SU-DHL-6 (cell line): Measurements from ENCODE around the gene KLHL22.
"Not testable (repeated sequence)": the region's sequence is repeated elsewhere in the genome, so short reads cannot be mapped to it uniquely, and the experiment has no call there.

Experiments
- H2AFZ ChIP-seq: fragments of 200-600 bp; sonication (generic); 2 replicates; pipeline ENCODE4 v1.6.1; 2014; ENCODE audit warnings: low read depth, mild to moderate bottlenecking, moderate library complexity, mixed read lengths, antibody characterized with exemption, low read length; ENCODE audit not compliant: severe bottlenecking
- H3F3A ChIP-seq: fragments of 200-600 bp; shearing (Covaris generic); 2 replicates; pipeline ENCODE4 v1.6.0; 2016; ENCODE audit warnings: antibody characterized with exemption, mild to moderate bottlenecking; ENCODE audit not compliant: insufficient read depth
- H3K27ac ChIP-seq: fragments of 200-600 bp; sonication (generic); 2 replicates; pipeline ENCODE4 v1.5.1; 2016; ENCODE audit warnings: low read depth, mild to moderate bottlenecking, low read length, moderate library complexity, mixed read lengths
- H3K27me3 ChIP-seq: fragments of 200-600 bp; sonication (generic), shearing (Covaris generic); 2 replicates; pipeline ENCODE4 v1.6.0; 2014; ENCODE audit warnings: mild to moderate bottlenecking, low read length
- H3K36me3 ChIP-seq: fragments of 200-600 bp; sonication (generic); 2 replicates; pipeline ENCODE4 v1.6.1; 2014; ENCODE audit warnings: mild to moderate bottlenecking, low read length, mixed read lengths
- H3K4me2 ChIP-seq: fragments of 300-600, 200-600 bp; shearing (Covaris generic), sonication (generic); 2 replicates; pipeline ENCODE4 v1.6.0; 2014; ENCODE audit warnings: low read length, low read depth, mild to moderate bottlenecking; ENCODE audit not compliant: poor library complexity, severe bottlenecking
- H3K4me3 ChIP-seq: fragments of 200-600 bp; sonication (generic); 2 replicates; pipeline ENCODE4 v1.5.1; 2014; ENCODE audit warnings: antibody characterized with exemption, low read length, mild to moderate bottlenecking, mixed read lengths; ENCODE audit not compliant: insufficient read depth, poor library complexity, severe bottlenecking
- H3K79me2 ChIP-seq: fragments of 200-600 bp; sonication (generic); 2 replicates; pipeline ENCODE4 v1.6.1; 2014; ENCODE audit warnings: mild to moderate bottlenecking, low read length, moderate library complexity; ENCODE audit not compliant: insufficient read depth
- H3K9ac ChIP-seq: fragments of 200-600 bp; sonication (generic); 2 replicates; pipeline ENCODE4 v1.7.0; 2014; ENCODE audit warnings: mild to moderate bottlenecking, low read length
- H3K9me2 ChIP-seq: fragments of 200-600 bp; sonication (generic); replicated peaks from 2 replicates; pipeline ENCODE4 v1.6.1; 2014; ENCODE audit warnings: low read length; ENCODE audit not compliant: insufficient read depth
- H3K9me3 ChIP-seq: fragments of 200-600 bp; sonication (generic); 2 replicates; pipeline ENCODE4 v1.6.1; 2014; ENCODE audit warnings: low read length, mixed read lengths; ENCODE audit not compliant: insufficient read depth
- H4K20me1 ChIP-seq: fragments of 200-600 bp; sonication (generic); 2 replicates; pipeline ENCODE4 v1.6.1; 2014; ENCODE audit warnings: low read depth, mild to moderate bottlenecking, antibody characterized with exemption, low read length, moderate library complexity, mixed read lengths
- CTCF ChIP-seq: fragments of 200-600 bp; sonication (generic); IDR thresholded peaks from one replicate; pipeline ENCODE4 v1.5.1; 2017; ENCODE audit warnings: antibody characterized with exemption, mild to moderate bottlenecking, low read length, moderate library complexity; ENCODE audit not compliant: insufficient read depth, poor library complexity, severe bottlenecking
- EZH2phosphoT487 ChIP-seq: fragments of 200-600 bp; sonication (generic), shearing (Covaris generic); conservative IDR thresholded peaks from 2 replicates; pipeline ENCODE4 v1.6.1; 2018; ENCODE audit warnings: mild to moderate bottlenecking, antibody characterized with exemption, low read length, moderate library complexity, mixed read lengths

Gene KLHL22

GRCh38 chr22:20475569-20475968 is 20.0 kb downstream of the KLHL22 start:
- not testable (repeated sequence) for H3K4me2 ChIP-seq, H3K9me2 ChIP-seq, H3K27me3 ChIP-seq, H3K79me2 ChIP-seq, H3K36me3 ChIP-seq, H2AFZ ChIP-seq, H3K4me3 ChIP-seq, H3F3A ChIP-seq, H3K9me3 ChIP-seq, H3K27ac ChIP-seq, H3K9ac ChIP-seq, H4K20me1 ChIP-seq

- H3K36me3 ChIP-seq, result no peaks in the 10 kb centered on the region
- no peaks in the 10 kb centered on the region for H4K20me1 ChIP-seq
- no peak overlapping the region for H3K27ac ChIP-seq
- no peaks in the 10 kb centered on the region for H3F3A ChIP-seq
- no peak overlapping the region for H3K4me2 ChIP-seq
- TF ChIP-seq EZH2phosphoT487, result no peak
- TF ChIP-seq CTCF, result no peak
- H2AFZ ChIP-seq, result no peak overlapping the region
- H3K9me2 ChIP-seq, result no peaks in the 10 kb centered on the region
- H3K9me3 ChIP-seq, result no peaks in the 10 kb centered on the region
- H3K27me3 ChIP-seq, result no peaks in the 10 kb centered on the region
- H3K79me2 ChIP-seq, result no peaks in the 10 kb centered on the region
- H3K4me3 ChIP-seq, result no peak overlapping the region
- H3K9ac ChIP-seq, result no peak overlapping the region
Observed at GRCh38 chr22:20475115-20475436, 20.5 kb downstream of the KLHL22 start.

GRCh38 chr22:20472629-20473442 is 22.8 kb downstream of the KLHL22 start:
- H3K9me2 ChIP-seq, result no peaks in the 10 kb centered on the region
- no peaks in the 10 kb centered on the region for H3K79me2 ChIP-seq
- no peaks in the 10 kb centered on the region for H3F3A ChIP-seq
- H4K20me1 ChIP-seq, result no peaks in the 10 kb centered on the region
- H3K4me3 ChIP-seq, result no peak overlapping the region
- no peaks in the 10 kb centered on the region for H3K36me3 ChIP-seq
- H3K27me3 ChIP-seq, result no peaks in the 10 kb centered on the region
- TF ChIP-seq EZH2phosphoT487 (no peak), CTCF (no peak)
- no peak overlapping the region for H3K9ac ChIP-seq
- no peak overlapping the region for H3K4me2 ChIP-seq
- H2AFZ ChIP-seq, result no peak overlapping the region
- no peak overlapping the region for H3K27ac ChIP-seq
- H3K9me3 ChIP-seq, result no peaks in the 10 kb centered on the region

- H3K9me3 ChIP-seq, result no peaks in the 10 kb centered on the region
- H3K79me2 ChIP-seq, result no peaks in the 10 kb centered on the region
- no peaks in the 10 kb centered on the region for H3K36me3 ChIP-seq
- no peak overlapping the region for H2AFZ ChIP-seq
- no peaks in the 10 kb centered on the region for H3K9me2 ChIP-seq
- no peaks in the 10 kb centered on the region for H4K20me1 ChIP-seq
- no peak for TF ChIP-seq CTCF
- no peak for TF ChIP-seq EZH2phosphoT487
- H3F3A ChIP-seq, result no peaks in the 10 kb centered on the region
- no peak overlapping the region for H3K27ac ChIP-seq
- H3K27me3 ChIP-seq, result no peaks in the 10 kb centered on the region
- H3K4me2 ChIP-seq, result no peak overlapping the region
- no peak overlapping the region for H3K4me3 ChIP-seq
- no peak overlapping the region for H3K9ac ChIP-seq
Observed at GRCh38 chr22:20471126-20471833, 24.3 kb downstream of the KLHL22 start.

GRCh38 chr22:20470525-20470924 is 25.1 kb downstream of the KLHL22 start:
- not testable (repeated sequence) for H3K27ac ChIP-seq, H3K79me2 ChIP-seq, H3K9ac ChIP-seq, H3F3A ChIP-seq, H3K27me3 ChIP-seq, H2AFZ ChIP-seq, H3K9me3 ChIP-seq, H3K36me3 ChIP-seq, H3K4me2 ChIP-seq, H3K4me3 ChIP-seq, H3K9me2 ChIP-seq, H4K20me1 ChIP-seq
